Measurements from ENCODE around the gene RXRA.

DNA sequence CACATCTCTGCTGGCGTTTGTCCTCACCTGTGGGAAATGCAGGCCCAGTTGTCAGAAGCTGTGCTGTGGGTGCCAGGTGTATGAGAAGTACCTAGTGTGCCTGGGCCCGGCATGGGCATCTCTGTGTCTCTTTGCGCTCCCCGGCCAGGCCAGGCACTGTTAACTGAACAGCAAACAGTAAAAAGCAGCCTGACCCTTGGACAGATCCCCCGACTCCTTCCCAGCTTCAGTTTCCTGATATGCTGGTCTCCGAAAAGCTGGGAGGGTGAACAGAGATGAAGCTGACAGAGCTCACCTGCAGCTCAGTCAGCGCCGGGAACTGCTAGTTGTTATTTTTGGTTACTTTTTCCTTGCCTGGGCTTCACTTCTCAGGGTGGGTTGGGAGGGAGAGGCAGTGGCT is 28.9 kb downstream of the RXRA start:
- TF ChIP-seq POLR2A (IDR thresholded peaks at IDR 0.05; ENCODE audit: low read length) (no peak), GATA1 (IDR thresholded peaks at IDR 0.05; ENCODE audit: low read depth, low read length) (no peak)
